ENCODE results near the gene IL23R.

DNA sequence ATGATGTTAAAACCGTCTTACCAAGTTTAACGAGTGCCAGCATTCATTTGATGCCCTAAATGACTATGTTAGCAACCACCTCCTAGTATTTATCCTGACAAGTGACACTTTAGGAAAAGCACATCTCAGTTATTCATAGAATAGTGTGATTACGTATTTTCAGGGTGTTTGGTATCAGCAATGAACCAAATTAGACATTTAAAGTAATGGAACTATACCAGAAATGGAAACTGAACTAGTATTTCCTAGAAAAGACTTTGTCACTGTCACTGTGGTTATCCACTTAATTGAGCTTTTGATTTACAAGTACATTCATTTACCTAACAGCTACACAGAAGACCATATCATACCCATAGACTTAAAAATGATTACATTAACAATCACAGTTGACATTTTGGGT, 137.8 kb downstream of the IL23R start:
- TF ChIP-seq ZNF761 (CRISPR knock-in tag; conservative IDR thresholded peaks at IDR 0.05) (no peak), NCOA1 (CRISPR knock-in tag; IDR thresholded peaks at IDR 0.05) (no peak), NFKB2 (CRISPR knock-in tag; IDR thresholded peaks at IDR 0.05; ENCODE audit: borderline replicate concordance) (no peak)
- TF ChIP-seq, protein P1, sequence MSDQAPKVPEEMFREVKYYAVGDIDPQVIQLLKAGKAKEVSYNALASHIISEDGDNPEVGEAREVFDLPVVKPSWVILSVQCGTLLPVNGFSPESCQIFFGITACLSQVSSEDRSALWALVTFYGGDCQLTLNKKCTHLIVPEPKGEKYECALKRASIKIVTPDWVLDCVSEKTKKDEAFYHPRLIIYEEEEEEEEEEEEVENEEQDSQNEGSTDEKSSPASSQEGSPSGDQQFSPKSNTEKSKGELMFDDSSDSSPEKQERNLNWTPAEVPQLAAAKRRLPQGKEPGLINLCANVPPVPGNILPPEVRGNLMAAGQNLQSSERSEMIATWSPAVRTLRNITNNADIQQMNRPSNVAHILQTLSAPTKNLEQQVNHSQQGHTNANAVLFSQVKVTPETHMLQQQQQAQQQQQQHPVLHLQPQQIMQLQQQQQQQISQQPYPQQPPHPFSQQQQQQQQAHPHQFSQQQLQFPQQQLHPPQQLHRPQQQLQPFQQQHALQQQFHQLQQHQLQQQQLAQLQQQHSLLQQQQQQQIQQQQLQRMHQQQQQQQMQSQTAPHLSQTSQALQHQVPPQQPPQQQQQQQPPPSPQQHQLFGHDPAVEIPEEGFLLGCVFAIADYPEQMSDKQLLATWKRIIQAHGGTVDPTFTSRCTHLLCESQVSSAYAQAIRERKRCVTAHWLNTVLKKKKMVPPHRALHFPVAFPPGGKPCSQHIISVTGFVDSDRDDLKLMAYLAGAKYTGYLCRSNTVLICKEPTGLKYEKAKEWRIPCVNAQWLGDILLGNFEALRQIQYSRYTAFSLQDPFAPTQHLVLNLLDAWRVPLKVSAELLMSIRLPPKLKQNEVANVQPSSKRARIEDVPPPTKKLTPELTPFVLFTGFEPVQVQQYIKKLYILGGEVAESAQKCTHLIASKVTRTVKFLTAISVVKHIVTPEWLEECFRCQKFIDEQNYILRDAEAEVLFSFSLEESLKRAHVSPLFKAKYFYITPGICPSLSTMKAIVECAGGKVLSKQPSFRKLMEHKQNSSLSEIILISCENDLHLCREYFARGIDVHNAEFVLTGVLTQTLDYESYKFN (CRISPR knock-in tag; conservative IDR thresholded peaks at IDR 0.05): no peak
